HG02852 (cell line): ENCODE data around the gene ZNF254.
A peak's percentile ranks its signal among the peaks of the same experiment; 100 is the strongest.
"Not testable (repeated sequence)": the region's sequence is repeated elsewhere in the genome, so short reads cannot be mapped to it uniquely, and the experiment has no call there.

Source experiments
- ATAC-seq: cut with Tn5 transposase; IDR thresholded peaks from one replicate; pipeline ENCODE4 v1.9.1; 2021; ENCODE audit warnings: mild to moderate bottlenecking, moderate library complexity; ENCODE audit not compliant: unreplicated experiment

Gene ZNF254

GRCh38 chr19:24086974-24087595, at the start of gene ZNF254:
TSS of gene ZNF254 (plus strand) at chr19:24087187. CDS start at chr19:24087308, 121 bp downstream.
- ATAC-seq = peak; percentile 100

GRCh38 chr19:24040621-24041020, 46.4 kb upstream of the ZNF254 start:
- no peak for ATAC-seq

DNA sequence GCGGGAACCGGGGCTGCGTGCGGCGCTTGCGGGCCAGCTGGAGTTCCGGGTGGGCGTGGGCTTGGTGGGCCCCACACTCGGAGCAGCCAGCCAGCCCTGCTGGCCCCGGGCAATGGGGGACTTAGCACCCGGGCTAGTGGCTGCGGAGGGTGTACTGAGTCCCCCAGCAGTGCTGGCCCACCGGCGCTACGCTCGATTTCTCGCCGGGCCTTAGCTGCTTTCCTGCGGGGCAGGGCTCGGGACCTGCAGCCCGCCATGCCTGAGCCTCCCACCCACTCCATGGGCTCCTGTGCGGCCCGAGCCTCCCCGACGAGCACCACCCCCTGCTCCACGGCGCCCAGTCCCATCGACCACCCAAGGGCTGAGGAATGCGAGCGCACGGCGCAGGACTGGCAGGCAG, 45.7 kb upstream of the ZNF254 start:
- not testable (repeated sequence) for ATAC-seq

- ATAC-seq = no peak
Observed at GRCh38 chr19:24046550-24046949, 40.4 kb upstream of the ZNF254 start.

DNA sequence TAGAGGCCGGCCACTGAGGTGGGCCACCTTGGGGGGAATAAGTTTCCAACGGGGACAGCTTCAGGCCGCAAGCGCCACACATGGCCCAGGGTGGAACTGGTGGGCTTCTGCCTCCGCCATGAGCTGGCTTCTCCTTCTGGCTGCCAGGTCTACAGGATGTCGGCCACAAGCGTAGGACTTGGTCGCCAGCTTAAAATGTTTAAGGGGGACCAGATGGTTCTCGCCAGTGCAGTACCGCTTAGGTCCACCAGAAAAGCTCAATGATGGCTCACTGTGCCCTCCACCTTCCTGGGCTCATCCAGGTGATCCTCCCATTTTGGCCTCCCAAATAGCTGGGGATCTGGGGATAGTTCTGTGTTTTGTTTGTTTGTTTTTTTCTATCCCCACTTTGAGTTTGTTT, 38.7 kb upstream of the ZNF254 start:
- ATAC-seq = no peak

DNA sequence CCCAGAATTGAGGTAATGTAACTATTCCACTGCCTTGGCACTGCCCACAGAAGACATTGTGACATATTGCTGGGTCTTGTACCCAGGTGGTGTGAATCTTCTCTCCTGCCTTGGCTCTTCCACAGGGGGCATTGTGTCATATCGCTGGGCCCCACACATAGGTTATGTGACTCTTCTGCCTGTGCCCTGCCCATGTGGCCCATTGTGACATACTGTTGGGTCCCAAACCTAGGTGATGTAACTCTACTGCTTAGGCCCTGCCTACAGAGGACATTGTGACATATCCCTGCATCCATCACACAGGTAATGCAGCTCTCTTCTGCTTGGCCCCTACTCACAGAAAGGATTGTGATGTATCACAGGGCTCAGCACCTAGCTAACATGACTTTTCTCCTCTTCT, 37.5 kb upstream of the ZNF254 start:
- no peak for ATAC-seq

GRCh38 chr19:24051516-24051915, 35.5 kb upstream of the ZNF254 start:
- ATAC-seq = no peak

- ATAC-seq = no peak
Observed at GRCh38 chr19:24052811-24053210, 34.2 kb upstream of the ZNF254 start.

- no peak for ATAC-seq
Observed at GRCh38 chr19:24053601-24054000, 33.4 kb upstream of the ZNF254 start.

DNA sequence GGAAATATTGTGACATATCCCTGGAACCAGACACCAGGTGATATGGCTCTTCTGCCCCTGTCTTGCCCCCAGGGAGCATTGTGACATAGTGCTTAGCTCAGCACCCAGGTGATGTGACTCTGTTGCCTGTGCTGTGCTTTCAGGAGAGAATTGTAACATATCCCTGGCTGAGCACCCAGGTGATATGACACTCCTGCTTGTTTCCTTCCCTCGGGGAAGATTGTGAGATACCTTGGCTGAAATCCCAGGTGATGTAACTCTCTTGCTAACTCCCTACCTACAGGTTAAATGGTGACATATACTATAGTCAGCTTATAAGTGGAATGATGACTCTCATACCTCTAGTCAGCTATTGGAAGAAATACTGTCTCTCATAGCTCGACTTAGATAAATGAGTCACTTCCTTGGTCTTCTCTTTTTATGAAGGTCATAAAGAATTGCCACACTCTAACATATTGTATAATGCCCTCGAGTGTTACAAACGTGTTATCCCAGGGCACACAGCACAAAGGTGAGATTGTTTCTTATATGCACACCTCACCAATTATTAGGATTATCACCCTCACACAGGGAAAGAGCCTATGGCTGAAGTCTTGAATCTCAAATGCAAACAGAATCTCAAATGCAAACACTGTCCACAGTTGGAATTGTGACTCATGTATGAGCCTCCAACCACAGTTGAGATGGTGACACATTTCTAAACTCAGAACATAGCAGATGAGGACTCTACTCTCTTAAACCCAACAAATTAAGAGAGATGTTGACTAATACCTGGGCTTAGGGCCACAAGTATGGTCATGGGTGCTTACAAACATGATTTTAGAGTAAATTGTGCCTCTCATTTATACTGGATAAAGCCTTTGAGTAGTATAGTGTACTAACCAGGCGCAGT, 32.7 kb upstream of the ZNF254 start:
- ATAC-seq = peak; percentile 65

- ATAC-seq = no peak
Observed at GRCh38 chr19:24055548-24055947, 31.4 kb upstream of the ZNF254 start.

- ATAC-seq = no peak
Observed at GRCh38 chr19:24057144-24057543, 29.8 kb upstream of the ZNF254 start.

GRCh38 chr19:24059563-24060295, 27.3 kb upstream of the ZNF254 start:
- no peak for ATAC-seq

DNA sequence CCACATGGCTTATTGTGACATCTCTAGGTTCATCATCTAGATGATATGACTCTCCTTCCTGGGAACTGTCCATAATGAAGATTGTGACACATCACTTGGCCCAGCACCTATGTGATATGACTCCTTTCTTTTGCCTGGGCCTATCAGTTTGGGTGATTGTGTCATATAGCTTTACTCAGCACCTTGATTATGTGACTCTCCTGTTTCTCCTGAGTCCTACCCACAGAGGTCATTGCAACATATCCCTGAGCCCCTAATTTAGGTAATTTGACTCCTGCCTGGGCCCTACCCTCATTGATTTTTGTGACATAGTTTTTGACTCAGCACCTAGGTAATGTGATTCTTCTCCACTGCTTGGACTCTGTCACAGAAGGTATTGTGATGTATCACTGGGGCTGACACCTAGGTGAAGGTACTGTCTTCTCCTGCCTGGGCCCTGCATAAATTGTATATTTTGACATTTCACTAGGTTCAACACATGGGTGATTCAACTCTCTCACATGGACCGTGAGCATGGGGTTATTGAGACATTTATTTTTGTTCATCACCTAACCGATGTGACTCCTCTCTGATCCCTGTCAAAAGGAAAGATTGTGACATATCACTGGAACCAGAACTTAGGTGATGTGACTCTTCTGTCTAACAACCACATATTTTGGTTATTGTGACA, 26.2 kb upstream of the ZNF254 start:
- ATAC-seq = no peak

DNA sequence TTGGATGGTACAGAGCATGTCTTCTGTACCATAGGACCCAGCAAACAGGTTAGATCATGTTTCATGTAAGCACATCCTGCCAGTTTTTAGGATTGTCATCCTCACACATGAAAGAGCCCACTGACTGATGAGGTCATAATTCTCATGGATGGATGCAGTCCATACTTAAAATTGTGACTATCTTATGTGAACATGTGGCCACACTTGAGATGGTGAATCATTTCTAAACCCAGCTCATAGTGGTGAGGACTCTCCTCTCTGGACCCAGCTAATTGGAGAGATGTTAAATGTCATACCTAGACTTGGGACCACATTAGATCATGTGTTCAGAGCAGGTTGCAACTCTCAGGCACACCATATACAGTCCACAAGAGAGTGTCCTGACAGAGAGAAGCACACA, 24.8 kb upstream of the ZNF254 start:
- no peak for ATAC-seq

DNA sequence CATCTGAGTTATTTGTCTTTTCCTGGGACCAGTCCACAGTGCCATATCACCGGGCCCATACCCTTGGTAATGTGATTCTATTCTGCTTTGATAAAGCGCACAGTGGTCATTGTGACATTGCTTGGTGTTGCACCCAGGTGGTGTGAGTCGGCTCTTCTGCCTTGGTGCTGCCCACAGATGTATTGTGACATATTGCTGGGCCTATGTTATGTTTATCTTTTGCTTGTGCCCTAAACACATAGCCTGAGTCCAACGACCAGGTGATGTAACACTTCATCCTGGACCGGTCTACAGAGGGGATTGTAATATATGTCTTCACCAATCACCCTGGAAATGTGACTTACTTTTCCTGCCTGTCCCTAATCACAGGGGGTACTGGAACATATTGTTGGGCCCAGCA, 23.7 kb upstream of the ZNF254 start:
- no peak for ATAC-seq

DNA sequence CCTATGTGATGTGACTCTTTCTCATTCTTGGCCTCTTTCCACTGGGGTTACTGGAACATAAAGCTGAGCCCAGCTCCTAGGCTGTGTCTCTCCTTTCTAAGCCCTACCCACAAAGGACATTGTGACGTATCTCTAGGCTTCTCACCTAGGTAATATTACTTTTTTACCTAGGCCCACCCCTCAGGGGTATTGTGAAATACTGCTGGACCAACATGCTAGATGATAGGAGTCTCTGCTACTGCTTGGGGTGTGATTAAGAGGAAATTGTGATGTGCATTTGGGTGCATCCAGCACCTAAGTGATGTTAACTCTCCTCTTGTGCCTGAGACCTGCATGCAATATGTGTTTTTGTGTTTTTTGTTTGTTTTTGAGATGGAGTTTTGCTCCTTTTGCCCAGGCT, 22.8 kb upstream of the ZNF254 start:
- no peak for ATAC-seq

GRCh38 chr19:24065243-24065642, 21.7 kb upstream of the ZNF254 start:
- no peak for ATAC-seq

DNA sequence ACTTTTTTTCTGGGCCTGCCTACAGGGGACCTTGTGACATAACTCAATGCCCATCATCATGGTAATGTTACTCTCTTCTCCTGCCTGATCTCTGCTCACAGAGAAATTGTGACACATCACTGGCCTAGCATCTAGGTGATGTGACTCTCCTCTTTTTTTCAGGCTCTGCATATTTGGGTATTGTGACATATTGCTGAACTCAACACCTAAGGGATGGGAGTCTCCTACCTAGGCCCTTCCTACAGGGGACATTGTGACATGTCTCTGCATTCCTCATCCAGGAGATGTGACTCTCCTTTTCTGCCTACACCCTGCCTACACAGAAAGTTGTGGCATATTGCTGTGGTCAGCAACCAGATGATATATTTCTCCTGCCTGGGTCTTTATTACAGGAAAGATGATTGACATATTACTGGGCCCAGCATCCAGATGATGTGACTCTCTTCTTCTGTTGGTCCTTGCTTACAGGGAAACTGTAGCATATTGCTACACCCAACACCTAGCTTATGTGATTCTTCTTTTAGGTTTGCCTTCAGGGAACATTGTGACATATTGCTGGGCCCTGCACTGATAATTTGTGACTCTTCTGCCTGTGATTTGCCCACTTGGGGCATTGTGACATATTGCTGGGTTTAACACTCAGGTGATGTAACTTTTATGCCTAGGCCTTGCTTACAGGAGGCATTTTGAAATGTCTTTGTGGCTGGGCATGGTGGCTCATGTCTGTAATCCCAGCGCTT, 21.0 kb upstream of the ZNF254 start:
- ATAC-seq = no peak

- ATAC-seq = peak; percentile 72
Observed at GRCh38 chr19:24069905-24070657, 16.9 kb upstream of the ZNF254 start.
